ENCODE results near the gene DSG3. TPM values are rescaled to one million over a fixed set of nuclear protein-coding genes. Genes with fewer than 3 reads are reported as not detected.
A peak's percentile ranks its signal among the peaks of the same experiment; 100 is the strongest.

The DSG3 gene
- total and polyA plus RNA-seq, 10 of the 15 experiments (the other 5 are each of a cell fraction or from before 2014, with no cell fraction given), result 0.01 to 0.36 (median 0.30) TPM

DNA sequence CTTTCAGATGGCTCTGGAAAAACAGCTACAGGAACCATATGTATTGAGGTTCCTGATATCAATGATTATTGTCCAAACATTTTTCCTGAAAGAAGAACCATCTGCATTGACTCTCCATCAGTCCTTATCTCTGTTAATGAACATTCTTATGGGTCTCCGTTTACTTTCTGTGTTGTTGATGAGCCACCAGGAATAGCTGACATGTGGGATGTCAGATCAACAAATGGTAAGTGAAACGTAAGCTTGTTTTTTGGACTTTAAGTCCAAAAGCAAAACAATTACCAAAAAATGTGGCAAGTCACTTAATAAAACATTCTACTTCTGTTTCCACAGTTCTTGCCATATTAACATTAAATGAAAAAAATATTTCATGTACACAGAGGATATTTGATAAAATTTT, 44.1 kb upstream of the DSG3 start:
- no peaks in the 10 kb centered on the region for H3K36me3 ChIP-seq (ENCODE audit: control insufficient read depth in 2 of 2, insufficient read depth in 2 of 2, low read length in 1 of 2)
- H3K27me3 ChIP-seq (replicated peaks in 1 of 2; ENCODE audit: control insufficient read depth in 2 of 2, insufficient read depth in 2 of 2, low read length in 1 of 2), result no peaks in the 10 kb centered on the region
- no peaks in the 10 kb centered on the region for H4K20me1 ChIP-seq (ENCODE audit: control insufficient read depth, insufficient read depth)
- ATAC-seq (no peak), FAIRE-seq (no peak), DNase-seq (ENCODE audit: low read depth, low spot score) (no peak)
- ChIA-PET POLR2A (no interaction called here), SMC1A (ENCODE audit: uncharacterized antibody, unreplicated experiment) (interaction anchor here (0.5 to 1.5 kb wide), 2 partner anchors 9 to 12 kb away, joined by 3 read pairs; no protein-coding TSS in a partner anchor), RAD21 (ENCODE audit: unreplicated experiment) (interaction anchor here (1.1 kb wide), 1 partner anchor 16 kb away, joined by 3 read pairs; no protein-coding TSS in a partner anchor), CTCF (no interaction called here)
- no peaks in the 10 kb centered on the region for H3K4me1 ChIP-seq (ENCODE audit: control insufficient read depth, insufficient read depth, low read length)
- H3K4me3 ChIP-seq, result no peak overlapping the region
- H2AFZ ChIP-seq (ENCODE audit: control insufficient read depth, low read depth, low read length), result no peak overlapping the region
- H3K27ac ChIP-seq (ENCODE audit: control insufficient read depth, insufficient read depth), result no peak overlapping the region
- no peak overlapping the region for H3K9ac ChIP-seq (ENCODE audit: control insufficient read depth, insufficient read depth, low read length)
- intact Hi-C loops (cut with micrococcal nuclease; ENCODE audit: unreplicated experiment) (loop anchor here (10.0 kb wide), 2 partner anchors 59 to 429 kb away; no protein-coding TSS in a partner anchor), in situ Hi-C loops (cut with MboI) (loop anchor here (10.0 kb wide), 1 partner anchor 59 kb away; no protein-coding TSS in a partner anchor)
- no peaks in the 10 kb centered on the region for H3K9me3 ChIP-seq (replicated peaks; ENCODE audit: control insufficient read depth, insufficient read depth, low read length)
- no peak overlapping the region for H3K4me2 ChIP-seq (ENCODE audit: control insufficient read depth, insufficient read depth)
- no TSS peak for BruUV-seq (replicated peaks)
- 14% methylated on average over 2 of the region's 2 CpGs for WGBS (ENCODE audit: insufficient coverage, insufficient replicate concordance, low lambda C conversion rate, missing lambda C conversion rate)
- H3K79me2 ChIP-seq (ENCODE audit: control insufficient read depth, insufficient read depth, low read length), result no peaks in the 10 kb centered on the region
- TF ChIP-seq NFYA (IDR thresholded peaks at IDR 0.05; ENCODE audit: borderline replicate concordance, low read depth, low read length), result no peak
- TF ChIP-seq, protein P1, sequence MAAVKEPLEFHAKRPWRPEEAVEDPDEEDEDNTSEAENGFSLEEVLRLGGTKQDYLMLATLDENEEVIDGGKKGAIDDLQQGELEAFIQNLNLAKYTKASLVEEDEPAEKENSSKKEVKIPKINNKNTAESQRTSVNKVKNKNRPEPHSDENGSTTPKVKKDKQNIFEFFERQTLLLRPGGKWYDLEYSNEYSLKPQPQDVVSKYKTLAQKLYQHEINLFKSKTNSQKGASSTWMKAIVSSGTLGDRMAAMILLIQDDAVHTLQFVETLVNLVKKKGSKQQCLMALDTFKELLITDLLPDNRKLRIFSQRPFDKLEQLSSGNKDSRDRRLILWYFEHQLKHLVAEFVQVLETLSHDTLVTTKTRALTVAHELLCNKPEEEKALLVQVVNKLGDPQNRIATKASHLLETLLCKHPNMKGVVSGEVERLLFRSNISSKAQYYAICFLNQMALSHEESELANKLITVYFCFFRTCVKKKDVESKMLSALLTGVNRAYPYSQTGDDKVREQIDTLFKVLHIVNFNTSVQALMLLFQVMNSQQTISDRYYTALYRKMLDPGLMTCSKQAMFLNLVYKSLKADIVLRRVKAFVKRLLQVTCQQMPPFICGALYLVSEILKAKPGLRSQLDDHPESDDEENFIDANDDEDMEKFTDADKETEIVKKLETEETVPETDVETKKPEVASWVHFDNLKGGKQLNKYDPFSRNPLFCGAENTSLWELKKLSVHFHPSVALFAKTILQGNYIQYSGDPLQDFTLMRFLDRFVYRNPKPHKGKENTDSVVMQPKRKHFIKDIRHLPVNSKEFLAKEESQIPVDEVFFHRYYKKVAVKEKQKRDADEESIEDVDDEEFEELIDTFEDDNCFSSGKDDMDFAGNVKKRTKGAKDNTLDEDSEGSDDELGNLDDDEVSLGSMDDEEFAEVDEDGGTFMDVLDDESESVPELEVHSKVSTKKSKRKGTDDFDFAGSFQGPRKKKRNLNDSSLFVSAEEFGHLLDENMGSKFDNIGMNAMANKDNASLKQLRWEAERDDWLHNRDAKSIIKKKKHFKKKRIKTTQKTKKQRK (IDR thresholded peaks at IDR 0.05; ENCODE audit: low read depth, low read length), result no peak

DNA sequence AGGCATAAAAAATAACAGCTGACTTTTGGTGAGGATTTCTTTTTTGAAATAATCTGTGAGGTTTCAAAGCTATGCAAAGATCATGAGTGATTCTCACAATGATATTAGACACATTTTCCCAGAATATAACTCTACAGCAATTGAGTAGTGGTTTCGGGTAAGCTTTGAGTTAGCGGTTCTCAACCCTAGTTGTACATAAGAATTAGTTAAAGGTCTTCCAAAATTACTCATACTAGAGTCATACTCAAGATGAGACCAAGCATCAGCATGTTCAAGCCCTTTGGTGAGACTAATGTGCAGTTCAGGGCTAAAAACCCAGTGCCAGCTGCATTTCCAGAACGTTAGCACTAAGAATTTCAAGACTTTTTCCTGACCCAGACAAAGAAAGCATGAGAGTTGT, 39.9 kb upstream of the DSG3 start:
- Histone ChIP-seq H3K27ac (ENCODE audit: control insufficient read depth, insufficient read depth) (no peak overlapping the region), H3K4me3 (no peak overlapping the region), H3K27me3 (replicated peaks in 1 of 2; ENCODE audit: control insufficient read depth in 2 of 2, insufficient read depth in 2 of 2, low read length in 1 of 2) (no peaks in the 10 kb centered on the region), H3K9ac (ENCODE audit: control insufficient read depth, insufficient read depth, low read length) (no peak overlapping the region), H3K4me1 (ENCODE audit: control insufficient read depth, insufficient read depth, low read length) (no peaks in the 10 kb centered on the region), H3K79me2 (ENCODE audit: control insufficient read depth, insufficient read depth, low read length) (no peaks in the 10 kb centered on the region), H2AFZ (ENCODE audit: control insufficient read depth, low read depth, low read length) (no peak overlapping the region; the same call in 1 of the 2 replicates), H3K4me2 (ENCODE audit: control insufficient read depth, insufficient read depth) (no peak overlapping the region), H4K20me1 (ENCODE audit: control insufficient read depth, insufficient read depth) (no peaks in the 10 kb centered on the region), H3K9me3 (replicated peaks; ENCODE audit: control insufficient read depth, insufficient read depth, low read length) (no peaks in the 10 kb centered on the region), H3K36me3 (ENCODE audit: control insufficient read depth in 2 of 2, insufficient read depth in 2 of 2, low read length in 1 of 2) (no peaks in the 10 kb centered on the region)
- DNase-seq (ENCODE audit: low read depth, low spot score) (no peak), FAIRE-seq (no peak), ATAC-seq (peak; percentile 46)
- no TSS peak for BruUV-seq (replicated peaks)
- POLR2A ChIA-PET, result no interaction called here
- SMC1A ChIA-PET (ENCODE audit: uncharacterized antibody, unreplicated experiment), result no interaction called here
- intact Hi-C loops (cut with micrococcal nuclease; ENCODE audit: unreplicated experiment) (loop anchor here (10.0 kb wide), 2 partner anchors 63 to 433 kb away; no protein-coding TSS in a partner anchor), in situ Hi-C loops (cut with MboI) (loop anchor here (10.0 kb wide), 1 partner anchor 63 kb away; no protein-coding TSS in a partner anchor)
- 3% methylated on average over 3 of the region's 3 CpGs for WGBS (ENCODE audit: insufficient coverage, insufficient replicate concordance, low lambda C conversion rate, missing lambda C conversion rate)
- RAD21 ChIA-PET (ENCODE audit: unreplicated experiment), result no interaction called here
- CTCF ChIA-PET, result interaction anchor here (1.4 kb wide), 1 partner anchor 15 kb away, joined by 3 read pairs; no protein-coding TSS in a partner anchor
- TF ChIP-seq RFX5 (IDR thresholded peaks at IDR 0.05; ENCODE audit: low read depth, low read length) (no peak), ZZZ3 (IDR thresholded peaks at IDR 0.05; ENCODE audit: control insufficient read depth, insufficient read length, low read depth) (no peak), ASH2L (IDR thresholded peaks at IDR 0.05; ENCODE audit: borderline replicate concordance, low read depth) (no peak), CEBPB (IDR thresholded peaks at IDR 0.05; ENCODE audit: borderline replicate concordance in 1 of 2, low read depth in 2 of 2, low read length in 2 of 2) (no peak), RUNX3 (IDR thresholded peaks at IDR 0.05; ENCODE audit: low read length) (peak; percentile 55), SMAD1 (IDR thresholded peaks at IDR 0.05; ENCODE audit: low read depth, partially characterized antibody) (no peak), DPF2 (IDR thresholded peaks at IDR 0.05) (no peak)
- TF ChIP-seq, protein P2, sequence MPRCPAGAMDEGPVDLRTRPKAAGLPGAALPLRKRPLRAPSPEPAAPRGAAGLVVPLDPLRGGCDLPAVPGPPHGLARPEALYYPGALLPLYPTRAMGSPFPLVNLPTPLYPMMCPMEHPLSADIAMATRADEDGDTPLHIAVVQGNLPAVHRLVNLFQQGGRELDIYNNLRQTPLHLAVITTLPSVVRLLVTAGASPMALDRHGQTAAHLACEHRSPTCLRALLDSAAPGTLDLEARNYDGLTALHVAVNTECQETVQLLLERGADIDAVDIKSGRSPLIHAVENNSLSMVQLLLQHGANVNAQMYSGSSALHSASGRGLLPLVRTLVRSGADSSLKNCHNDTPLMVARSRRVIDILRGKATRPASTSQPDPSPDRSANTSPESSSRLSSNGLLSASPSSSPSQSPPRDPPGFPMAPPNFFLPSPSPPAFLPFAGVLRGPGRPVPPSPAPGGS (IDR thresholded peaks at IDR 0.05; ENCODE audit: borderline replicate concordance, insufficient read depth, low read depth, low read length, poor library complexity, severe bottlenecking), result peak; percentile 11
- TF ChIP-seq, protein P3, sequence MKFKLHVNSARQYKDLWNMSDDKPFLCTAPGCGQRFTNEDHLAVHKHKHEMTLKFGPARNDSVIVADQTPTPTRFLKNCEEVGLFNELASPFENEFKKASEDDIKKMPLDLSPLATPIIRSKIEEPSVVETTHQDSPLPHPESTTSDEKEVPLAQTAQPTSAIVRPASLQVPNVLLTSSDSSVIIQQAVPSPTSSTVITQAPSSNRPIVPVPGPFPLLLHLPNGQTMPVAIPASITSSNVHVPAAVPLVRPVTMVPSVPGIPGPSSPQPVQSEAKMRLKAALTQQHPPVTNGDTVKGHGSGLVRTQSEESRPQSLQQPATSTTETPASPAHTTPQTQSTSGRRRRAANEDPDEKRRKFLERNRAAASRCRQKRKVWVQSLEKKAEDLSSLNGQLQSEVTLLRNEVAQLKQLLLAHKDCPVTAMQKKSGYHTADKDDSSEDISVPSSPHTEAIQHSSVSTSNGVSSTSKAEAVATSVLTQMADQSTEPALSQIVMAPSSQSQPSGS (IDR thresholded peaks at IDR 0.05; ENCODE audit: low read length), result 0 out of 2 replicates have a peak, but pooled peaks have one; percentile 20

Measured in GM12878 (cell line).